A549 (cell line): ENCODE results near the gene DYNLT2B. TPM values are rescaled to one million over a fixed set of nuclear protein-coding genes. Genes with fewer than 3 reads are reported as not detected.
"Not testable (repeated sequence)": the region's sequence is repeated elsewhere in the genome, so short reads cannot be mapped to it uniquely, and the experiment has no call there.

Experiments
- ATAC-seq, 2 experiments: fragments of 200-7000 bp in 1 of 2; fragments of >200 bp in 1 of 2; cut with Nextera tagmentation in 1 of 2; cut with Tn5 transposase in 1 of 2; 3 replicates each; pipeline versions ENCODE4 v1.8.0 to v1.9.1; 2018 to 2020; ENCODE audit warnings: mild to moderate bottlenecking in 1 of 2, moderate library complexity in 1 of 2
- CTCF ChIA-PET: fragments of 300-600 bp; sonication (Branson Sonifier 250); formaldehyde crosslinking; extraction: SDS; loops from one replicate; lab custom pipeline; 2021; ENCODE audit warnings: antibody characterized with exemption, inconsistent platforms; lab: Yijun Ruan, JAX
- POLR2A ChIA-PET: fragments of 350-600 bp; formaldehyde crosslinking; extraction: SDS; loops from one replicate; lab custom pipeline; 2021; ENCODE audit warnings: antibody characterized with exemption, inconsistent platforms; lab: Yijun Ruan, JAX
- DNase-seq, 2 experiments: peaks; one replicate each; pipeline versions ENCODE4 v3.0.0 to v3.0.0-alpha.2; 2011 to 2016; ENCODE audit warnings: low read depth in 1 of 2, low spot score in 1 of 2
- FAIRE-seq: peaks from 2 replicates; lab custom pipeline; 2011; peaks lifted over from hg19 to GRCh38; lab: Jason Lieb, UNC
- H3K27ac ChIP-seq, 2 experiments: fragments of >200 bp; sonication (Bioruptor Twin); formaldehyde crosslinking; 3 replicates each; pipeline ENCODE4 v1.5.1; 2016 to 2017
- H3K4me1 ChIP-seq: fragments of >200 bp; sonication (Bioruptor Twin); formaldehyde crosslinking; 3 replicates; pipeline ENCODE4 v1.6.1; 2016
- H3K4me2 ChIP-seq: fragments of >200 bp; sonication (Bioruptor Twin); formaldehyde crosslinking; 3 replicates; pipeline ENCODE4 v1.6.1; 2016
- H3K4me3 ChIP-seq: fragments of >200 bp; sonication (Bioruptor Twin); formaldehyde crosslinking; 3 replicates; pipeline ENCODE4 v1.5.1; 2016
- H3K9me3 ChIP-seq: fragments of >200 bp; sonication (Bioruptor Twin); formaldehyde crosslinking; 3 replicates; pipeline ENCODE4 v1.6.1; 2016
- ATOH8 ChIP-seq: fragments of 250-450 bp; sonication (Bioruptor Pico); IDR thresholded peaks from 2 replicates; pipeline ENCODE4 v1.5.0; 2020; ENCODE audit warnings: low read depth, mild to moderate bottlenecking, moderate library complexity
- BHLHE40 ChIP-seq: IDR thresholded peaks from 2 replicates; pipeline ENCODE4 v1.6.1; 2012; ENCODE audit warnings: low read depth, low read length, inconsistent platforms
- CBX2 ChIP-seq: fragments of 200-600 bp; sonication (generic); IDR thresholded peaks from 2 replicates; pipeline ENCODE4 v1.6.1; 2016; ENCODE audit warnings: low read depth, mild to moderate bottlenecking, borderline replicate concordance
- CHD2 ChIP-seq: fragments of 150-350 bp; IDR thresholded peaks from 2 replicates; pipeline ENCODE4 v1.6.1; 2014; ENCODE audit warnings: low read length; ENCODE audit not compliant: partially characterized antibody
- E2F6 ChIP-seq: IDR thresholded peaks from 2 replicates; pipeline ENCODE4 v1.6.1; 2012; ENCODE audit warnings: low read depth, borderline replicate concordance
- ESRRA ChIP-seq: fragments of 150-350 bp; IDR thresholded peaks from 2 replicates; pipeline ENCODE4 v1.6.1; 2014; ENCODE audit warnings: mild to moderate bottlenecking, low read length, borderline replicate concordance
- FOXS1 ChIP-seq: fragments of 250-450 bp; sonication (Bioruptor Pico); IDR thresholded peaks from 2 replicates; pipeline ENCODE4 v1.5.0; 2020; ENCODE audit warnings: mild to moderate bottlenecking, moderate library complexity
- GATA3 ChIP-seq: IDR thresholded peaks from 2 replicates; pipeline ENCODE4 v1.6.1; 2012; ENCODE audit warnings: borderline replicate concordance
- HES2 ChIP-seq: fragments of >200 bp; sonication (Bioruptor Twin); formaldehyde crosslinking; IDR thresholded peaks from 2 replicates; pipeline ENCODE4 v1.6.1; 2016
- HEYL ChIP-seq: fragments of 250-450 bp; sonication (Bioruptor Pico); IDR thresholded peaks from 2 replicates; pipeline ENCODE4 v1.8.0; 2021; ENCODE audit warnings: mild to moderate bottlenecking, moderate library complexity
- HMGXB4 ChIP-seq: fragments of 250-450 bp; sonication (Bioruptor Pico); IDR thresholded peaks from 2 replicates; pipeline ENCODE4 v1.5.0; 2021; ENCODE audit warnings: mild to moderate bottlenecking, moderate library complexity, borderline replicate concordance
- HOXB13 ChIP-seq: fragments of 250-450 bp; sonication (Bioruptor Pico); IDR thresholded peaks from 2 replicates; pipeline ENCODE4 v1.5.0; 2020; ENCODE audit warnings: low read depth, mild to moderate bottlenecking, moderate library complexity
- JUNB ChIP-seq: fragments of >200 bp; sonication (Bioruptor Twin); formaldehyde crosslinking; IDR thresholded peaks from 2 replicates; pipeline ENCODE4 v1.6.1; 2016
- NFE2L2 ChIP-seq: fragments of 150-350 bp; conservative IDR thresholded peaks from 2 replicates; pipeline ENCODE4 v1.6.1; 2014; ENCODE audit warnings: low read length
- NPAS2 ChIP-seq: fragments of 250-450 bp; sonication (Bioruptor Pico); IDR thresholded peaks from 2 replicates; pipeline ENCODE4 v1.8.0; 2022; ENCODE audit warnings: mild to moderate bottlenecking, moderate library complexity, borderline replicate concordance
- PBX3 ChIP-seq: IDR thresholded peaks from 2 replicates; pipeline ENCODE4 v1.6.1; 2012
- POLR2A ChIP-seq: IDR thresholded peaks from 2 replicates; pipeline ENCODE4 v1.6.1; 2012; ENCODE audit warnings: mild to moderate bottlenecking, low read length
- RCOR1 ChIP-seq: fragments of 150-350 bp; IDR thresholded peaks from 2 replicates; pipeline ENCODE4 v1.6.1; 2014; ENCODE audit warnings: antibody characterized with exemption, low read length, low read depth
- TP53 ChIP-seq: fragments of 250-450 bp; sonication (Bioruptor Pico); IDR thresholded peaks from 2 replicates; pipeline ENCODE4 v1.5.0; 2021; ENCODE audit warnings: mild to moderate bottlenecking, moderate library complexity
- ZC3H11A ChIP-seq: fragments of 450-650 bp; IDR thresholded peaks from 2 replicates; pipeline ENCODE4 v1.6.1; 2014; ENCODE audit warnings: antibody characterized with exemption, mild to moderate bottlenecking
- ZFP36 ChIP-seq: fragments of 450-650 bp; IDR thresholded peaks from 2 replicates; pipeline ENCODE4 v1.6.1; 2014; ENCODE audit warnings: borderline replicate concordance; ENCODE audit not compliant: partially characterized antibody
- ZSCAN20 ChIP-seq: fragments of 250-450 bp; sonication (Bioruptor Pico); IDR thresholded peaks from 2 replicates; pipeline ENCODE4 v1.8.0; 2022; ENCODE audit warnings: mild to moderate bottlenecking, moderate library complexity
- WGBS: methylation state at CpG from one replicate; pipeline ENCODE4 v1.1.6; 2017; ENCODE audit errors: missing lambda C conversion rate; 5-methylcytosine and 5-hydroxymethylcytosine counted together
- polyA plus RNA-seq, 4 experiments: library from polyadenylated mRNA; depleted of rRNA in 3 of 4; stranded (reverse); fragments of >200 nt; fragmentation: RNase III in 1 of 4; extraction: RNeasy Plus Mini Kit Qiagen cat#74134 plus additional on column Dnase treatment in 1 of 4; gene quantifications; 2 replicates in 3 of 4; 3 replicates in 1 of 4; pipeline ENCODE4 v1.2.3, GENCODE V29; 2011 to 2017
- small RNA-seq, 6 experiments: library from RNA; depleted of rRNA; stranded (forward); fragments of <200 nt; gene quantifications; one replicate each; pipeline ENCODE3, GENCODE V24; 2012

DYNLT2B gene
- polyA plus RNA-seq, 2 of the 4 experiments (the other 2 are of a cell fraction) = 34.7 to 34.9 TPM

GRCh38 chr3:196246612-196247308 lies 71.3 kb downstream of the DYNLT2B start (continued):
- TF ChIP-seq HMGXB4 (CRISPR knock-in tag) = no peak
- TF ChIP-seq TP53 (CRISPR knock-in tag) = no peak
- TF ChIP-seq ZC3H11A = no peak
- TF ChIP-seq HES2 = no peak
- no peak for TF ChIP-seq GATA3
- TF ChIP-seq JUNB = no peak

- 97% methylated on average over 6 of the region's 34 CpGs for WGBS
- FAIRE-seq, H3K9me3 ChIP-seq, H3K4me1 ChIP-seq, H3K4me2 ChIP-seq, DNase-seq, POLR2A ChIA-PET, H3K27ac ChIP-seq, CTCF ChIA-PET, ATAC-seq, H3K4me3 ChIP-seq: not testable (repeated sequence)
Observed at GRCh38 chr3:196244166-196244565, 73.9 kb downstream of the DYNLT2B start.

- Histone ChIP-seq H3K4me1 (no peaks in the 10 kb centered on the region), H3K27ac (no peak overlapping the region), H3K4me3 (no peak overlapping the region), H3K4me2 (no peak overlapping the region), H3K9me3 (no peaks in the 10 kb centered on the region)
- WGBS = 94% methylated on average over 8 of the region's 8 CpGs
- CTCF ChIA-PET = interaction anchor here (0.7 to 1.7 kb wide), 2 partner anchors 12 to 227 kb away, joined by 3 to 9 read pairs; no protein-coding TSS in a partner anchor
- TF ChIP-seq HOXB13 = no peak
- TF ChIP-seq BHLHE40 = no peak
- TF ChIP-seq CHD2 = no peak
- no peak for TF ChIP-seq FOXS1 (CRISPR knock-in tag)
- TF ChIP-seq POLR2A = no peak
- no peak for TF ChIP-seq HEYL (CRISPR knock-in tag)
- no peak for TF ChIP-seq PBX3
- no peak for TF ChIP-seq RCOR1
- TF ChIP-seq ESRRA = no peak
- no peak for TF ChIP-seq ZFP36
- TF ChIP-seq ATOH8 = no peak
- TF ChIP-seq E2F6 = no peak
- TF ChIP-seq NPAS2 (CRISPR knock-in tag) = no peak
- TF ChIP-seq NFE2L2 = no peak
- no peak for TF ChIP-seq CBX2
- TF ChIP-seq ZSCAN20 (CRISPR knock-in tag) = no peak
- DNase-seq (no peak), FAIRE-seq (no peak), ATAC-seq (no peak)
- POLR2A ChIA-PET = no interaction called here
Observed at GRCh38 chr3:196241704-196242103, 76.3 kb downstream of the DYNLT2B start.

Small RNA genes within 50 kb of the gene (small RNA-seq; reads per million reads assigned to genes)
- 0 reads per million in 6 experiments for gene AC069257.2
- gene RNU6-910P = 0 to 9.0 (median 0.10) reads per million in 6 experiments

Other genes starting within 250 kb of the DYNLT2B start
- 146 and 147 TPM in 2 replicates for gene TFRC, start 236.2 kb downstream of the DYNLT2B start, polyA plus RNA-seq (2011; rRNA removed)
- gene TFRC, start 236.2 kb downstream of the DYNLT2B start, polyA plus RNA-seq (2017; fragmentation: RNase III; extraction: RNeasy Plus Mini Kit Qiagen cat#74134 plus additional on column Dnase treatment) = 114 to 139 TPM (median 132 TPM) in 3 replicates
- gene ZDHHC19, start 106.8 kb downstream of the DYNLT2B start, polyA plus RNA-seq (2011; rRNA removed) = not detected in 2 replicates
- 0.12 to 0.15 TPM in 2 of 3 replicates, not detected in the other for gene ZDHHC19, start 106.8 kb downstream of the DYNLT2B start, polyA plus RNA-seq (2017; fragmentation: RNase III; extraction: RNeasy Plus Mini Kit Qiagen cat#74134 plus additional on column Dnase treatment)
- gene SLC51A, start 101.7 kb downstream of the DYNLT2B start, polyA plus RNA-seq (2011; rRNA removed) = not detected in 2 replicates
- gene SLC51A, start 101.7 kb downstream of the DYNLT2B start, polyA plus RNA-seq (2017; fragmentation: RNase III; extraction: RNeasy Plus Mini Kit Qiagen cat#74134 plus additional on column Dnase treatment) = not detected in 3 replicates
- gene PCYT1A, start 30.5 kb downstream of the DYNLT2B start, polyA plus RNA-seq (2011; rRNA removed) = 45.4 and 48.0 TPM in 2 replicates
- 41.6 to 44.7 TPM (median 41.9 TPM) in 3 replicates for gene PCYT1A, start 30.5 kb downstream of the DYNLT2B start, polyA plus RNA-seq (2017; fragmentation: RNase III; extraction: RNeasy Plus Mini Kit Qiagen cat#74134 plus additional on column Dnase treatment)
- 5.2 and 6.6 TPM in 2 replicates for gene TM4SF19, start 20.1 kb upstream of the DYNLT2B start, polyA plus RNA-seq (2011; rRNA removed)
- 3.9 to 4.4 TPM (median 4.0 TPM) in 3 replicates for gene TM4SF19, start 20.1 kb upstream of the DYNLT2B start, polyA plus RNA-seq (2017; fragmentation: RNase III; extraction: RNeasy Plus Mini Kit Qiagen cat#74134 plus additional on column Dnase treatment)
- gene UBXN7, start 114.2 kb upstream of the DYNLT2B start, polyA plus RNA-seq (2011; rRNA removed) = 14.2 and 14.5 TPM in 2 replicates
- gene UBXN7, start 114.2 kb upstream of the DYNLT2B start, polyA plus RNA-seq (2017; fragmentation: RNase III; extraction: RNeasy Plus Mini Kit Qiagen cat#74134 plus additional on column Dnase treatment) = 7.5 to 7.9 TPM (median 7.9 TPM) in 3 replicates
- 3.8 and 5.7 TPM in 2 replicates for gene RNF168, start 185.5 kb upstream of the DYNLT2B start, polyA plus RNA-seq (2011; rRNA removed)
- gene RNF168, start 185.5 kb upstream of the DYNLT2B start, polyA plus RNA-seq (2017; fragmentation: RNase III; extraction: RNeasy Plus Mini Kit Qiagen cat#74134 plus additional on column Dnase treatment) = 5.1 to 6.0 TPM (median 5.9 TPM) in 3 replicates
- gene SMCO1, start 197.1 kb upstream of the DYNLT2B start, polyA plus RNA-seq (2011; rRNA removed) = not detected in 2 replicates
- not detected in 3 replicates for gene SMCO1, start 197.1 kb upstream of the DYNLT2B start, polyA plus RNA-seq (2017; fragmentation: RNase III; extraction: RNeasy Plus Mini Kit Qiagen cat#74134 plus additional on column Dnase treatment)